GM18873 (cell line): Measurements from ENCODE around the gene WDR86.

Source experiments
- ATAC-seq: cut with Tn5 transposase; IDR thresholded peaks from one replicate; pipeline ENCODE4 v1.9.1; 2021; ENCODE audit warnings: mild to moderate bottlenecking, moderate library complexity, moderate number of reproducible peaks; ENCODE audit not compliant: unreplicated experiment, low FRiP score

Gene WDR86

GRCh38 chr7:151363182-151363581, 46.7 kb downstream of the WDR86 start:
- no peak for ATAC-seq

- no peak for ATAC-seq
Measured at GRCh38 chr7:151361193-151361959, 48.5 kb downstream of the WDR86 start.

GRCh38 chr7:151352512-151352911, 57.3 kb downstream of the WDR86 start:
- no peak for ATAC-seq

GRCh38 chr7:151351967-151352366, 57.9 kb downstream of the WDR86 start:
- ATAC-seq: no peak

GRCh38 chr7:151351027-151351426, 58.8 kb downstream of the WDR86 start:
- ATAC-seq: no peak

DNA sequence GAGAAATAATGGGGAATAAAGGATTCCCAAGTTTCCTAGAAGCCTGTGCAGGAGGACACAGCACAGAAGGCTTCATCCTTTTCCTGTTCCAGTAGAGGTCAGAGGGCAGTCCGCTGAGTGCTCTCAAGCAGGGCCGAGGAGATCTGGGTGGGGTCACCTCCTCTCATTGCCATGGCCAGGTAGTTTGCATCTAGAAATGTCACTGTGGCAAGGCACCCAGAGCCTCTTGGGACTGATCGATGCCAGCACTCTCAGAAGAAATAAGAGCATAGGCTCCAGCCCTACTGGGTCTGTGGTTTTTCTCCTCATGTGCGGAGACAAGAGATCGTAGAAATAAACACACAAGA, 60.4 kb downstream of the WDR86 start:
- ATAC-seq: peak; percentile 36

DNA sequence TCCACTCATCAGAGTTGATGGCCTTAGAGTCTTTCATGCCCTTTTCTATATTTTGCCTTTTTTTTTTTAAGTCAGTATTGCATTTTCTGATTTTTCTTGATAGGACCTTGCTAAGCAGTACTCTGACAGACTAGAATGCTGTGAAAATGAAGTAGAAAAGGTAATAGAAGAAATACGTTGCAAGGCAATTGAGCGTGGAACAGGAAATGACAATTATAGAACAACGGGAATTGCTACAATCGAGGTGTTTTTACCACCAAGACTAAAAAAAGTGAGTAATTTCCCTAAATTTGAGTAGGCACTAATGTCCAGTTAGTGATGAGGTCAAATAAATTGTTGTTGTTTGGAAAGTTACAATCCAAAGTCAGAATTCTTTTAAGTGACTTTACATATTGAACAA, 60.9 kb downstream of the WDR86 start:
- ATAC-seq: no peak

DNA sequence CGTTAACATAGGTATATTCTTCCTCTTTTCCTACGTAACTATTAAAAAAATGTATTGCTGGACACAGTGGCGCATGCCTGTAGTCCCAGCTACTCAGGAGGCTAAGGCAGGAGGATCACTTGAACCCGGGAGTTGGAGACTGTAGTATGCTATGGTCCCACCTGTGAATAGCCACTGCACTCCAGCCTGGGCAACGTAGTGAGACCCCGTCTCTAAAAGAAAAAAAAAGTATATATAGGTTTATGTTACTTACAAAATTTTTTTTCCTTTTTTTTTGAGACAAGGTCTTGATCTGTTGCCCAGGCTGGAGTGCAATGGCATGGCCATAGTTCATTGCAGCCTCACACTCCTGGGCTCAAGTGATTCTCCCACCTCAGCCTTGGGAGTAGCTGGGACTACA, 62.6 kb downstream of the WDR86 start:
- ATAC-seq: no peak

DNA sequence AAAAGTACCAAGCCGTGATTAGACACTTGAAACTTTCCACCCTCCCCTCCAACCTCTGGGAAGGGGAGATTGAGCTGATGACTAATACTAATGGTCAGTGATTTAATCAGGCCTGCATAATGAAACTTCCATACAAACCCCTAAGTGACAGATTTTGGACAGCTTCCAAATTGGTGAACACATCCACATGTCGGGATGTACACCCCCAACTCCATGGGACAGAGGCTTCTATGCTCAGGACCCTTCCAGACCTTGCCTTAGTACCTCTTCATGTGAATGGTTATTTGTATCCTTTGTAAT, 63.4 kb downstream of the WDR86 start:
- ATAC-seq: no peak

GRCh38 chr7:151345576-151346469, 64.0 kb downstream of the WDR86 start:
- no peak for ATAC-seq

DNA sequence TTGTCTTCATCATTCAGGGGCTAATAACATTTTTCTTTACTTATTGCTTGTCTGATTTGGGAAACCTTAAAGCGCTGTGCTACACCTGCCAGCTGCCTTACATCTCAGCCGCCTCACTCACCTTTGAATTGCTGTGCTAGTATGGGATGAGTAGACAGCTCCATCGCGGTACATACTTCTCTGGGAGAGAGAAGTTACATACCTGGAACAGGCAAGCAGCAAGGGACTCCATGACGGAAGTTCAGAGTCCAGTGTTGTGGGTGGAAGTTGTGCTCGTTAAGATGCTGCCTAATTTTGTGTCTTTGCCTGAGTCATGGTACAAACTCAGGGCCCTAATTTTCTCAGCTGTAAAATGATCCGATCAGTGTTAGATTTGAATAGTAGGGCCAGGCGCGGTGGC, 66.3 kb downstream of the WDR86 start:
- no peak for ATAC-seq

- no peak for ATAC-seq
Measured at GRCh38 chr7:151342811-151343210, 67.0 kb downstream of the WDR86 start.

- peak; percentile 39 for ATAC-seq
Measured at GRCh38 chr7:151342102-151342646, 67.7 kb downstream of the WDR86 start.

- peak; percentile 29 for ATAC-seq
Measured at GRCh38 chr7:151341357-151342101, 68.3 kb downstream of the WDR86 start, which contains the start of gene NUB1. Gene NUB1 (plus strand): TSS chr7:151341812. CDS start chr7:151345350, 3,538 bp downstream.

DNA sequence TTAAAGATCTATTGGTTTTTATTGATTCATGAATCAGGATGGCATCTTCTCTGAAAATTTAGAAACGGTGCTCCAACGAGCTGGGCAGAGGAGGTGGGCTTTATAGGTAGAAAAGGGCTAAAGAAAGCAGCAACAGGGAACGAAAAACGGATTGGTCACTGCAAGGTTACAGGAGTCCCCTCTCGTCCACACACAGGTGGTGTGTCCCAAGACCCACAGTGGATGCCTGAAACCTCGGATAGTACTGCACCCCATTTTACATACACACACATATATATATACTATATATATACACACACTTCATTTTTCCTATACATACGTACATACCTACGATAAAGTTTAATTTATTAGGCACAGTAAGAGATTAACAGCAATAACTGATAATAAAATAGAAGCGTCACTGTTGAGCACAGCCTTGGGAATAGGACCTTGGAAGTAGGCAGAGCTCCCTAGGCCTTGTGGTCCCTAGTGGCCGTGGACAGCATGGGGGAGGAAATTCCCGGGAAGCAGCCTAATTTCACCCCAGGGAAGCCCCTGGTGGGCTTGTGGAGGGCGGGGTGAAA, 69.0 kb downstream of the WDR86 start:
- ATAC-seq: no peak

GRCh38 chr7:151339651-151340382, 70.0 kb downstream of the WDR86 start:
- peak; percentile 49 for ATAC-seq

DNA sequence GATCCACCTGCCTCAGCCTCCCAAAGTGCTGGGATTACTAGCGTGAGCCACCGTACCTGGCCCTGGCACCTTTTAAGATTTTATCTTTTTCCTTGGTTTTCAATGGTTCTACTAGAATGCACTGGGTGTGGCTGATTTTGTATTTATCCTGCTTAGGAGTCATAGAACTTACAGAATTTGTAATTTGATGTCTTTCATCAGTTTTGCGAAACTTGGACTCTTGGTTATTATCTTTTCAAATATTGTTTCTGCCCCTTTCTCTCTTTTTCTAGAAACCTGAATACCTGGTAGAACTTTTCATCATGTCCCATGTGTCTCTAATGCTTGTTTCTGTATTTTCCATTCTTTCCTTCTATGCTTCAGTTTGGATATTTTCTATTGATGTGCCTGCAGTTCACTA, 71.0 kb downstream of the WDR86 start:
- no peak for ATAC-seq

GRCh38 chr7:151337346-151337745, 72.5 kb downstream of the WDR86 start:
- ATAC-seq: no peak

DNA sequence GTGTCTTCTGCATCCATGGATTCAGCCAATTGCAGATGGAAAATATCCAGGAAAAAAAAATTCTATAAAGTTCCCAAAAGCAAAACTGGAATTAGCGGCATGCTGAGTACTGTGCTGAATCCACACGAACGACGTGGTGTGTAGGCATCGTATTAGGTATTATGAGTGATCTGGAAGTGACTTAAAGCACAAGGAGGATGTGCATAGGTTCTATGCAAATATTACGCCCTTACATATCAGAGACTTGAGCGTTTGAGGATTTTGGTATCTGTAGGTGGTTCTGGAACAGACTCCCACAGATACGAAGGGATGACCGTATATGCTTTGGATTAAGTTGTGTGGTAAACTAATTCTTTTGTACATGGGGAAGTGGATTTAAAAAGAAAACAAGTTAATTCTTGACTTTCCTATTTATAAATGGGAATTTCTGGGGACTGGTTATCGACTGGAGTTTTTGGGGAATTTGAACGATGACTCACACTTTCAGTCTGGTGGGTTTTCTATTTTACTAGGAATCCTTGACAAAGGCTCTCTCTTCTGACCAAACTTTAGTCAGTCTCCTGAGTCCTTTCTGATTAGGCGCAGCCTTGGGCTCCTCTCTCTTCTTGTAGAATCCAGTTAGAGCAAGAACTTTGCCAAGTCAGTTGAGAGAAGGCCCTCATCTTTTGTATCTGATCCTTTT, 73.7 kb downstream of the WDR86 start:
- no peak for ATAC-seq
